Fibroblast of skin of right biceps (primary cell): ENCODE results near the gene ZNF579.
"Not testable (repeated sequence)": the region's sequence is repeated elsewhere in the genome, so short reads cannot be mapped to it uniquely, and the experiment has no call there.

Experiments
- DNase-seq: peaks from one replicate; pipeline ENCODE4 v3.0.0-alpha.2; 2013

Gene ZNF579

GRCh38 chr19:55538132-55538531 lies 42.5 kb downstream of the ZNF579 start:
- no peak for DNase-seq

GRCh38 chr19:55537741-55538111 lies 42.9 kb downstream of the ZNF579 start:
- peak; percentile 52 for DNase-seq

GRCh38 chr19:55536951-55537740 lies 43.5 kb downstream of the ZNF579 start, which contains the start of gene SBK2:
Gene SBK2 (minus strand): TSS chr19:55537133. CDS start chr19:55536294, 839 bp downstream.
- DNase-seq, result no peak

GRCh38 chr19:55536366-55536765 lies 44.3 kb downstream of the ZNF579 start:
- no peak for DNase-seq

GRCh38 chr19:55535965-55536350 lies 44.7 kb downstream of the ZNF579 start:
- DNase-seq, result no peak

- DNase-seq, result no peak
These were observed 45.3 kb downstream of the ZNF579 start for GRCh38 chr19:55535173-55535964.

- DNase-seq, result not testable (repeated sequence)
These were observed 46.4 kb downstream of the ZNF579 start for GRCh38 chr19:55534280-55534679.

GRCh38 chr19:55530996-55531395 lies 49.7 kb downstream of the ZNF579 start:
- DNase-seq, result no peak

- no peak for DNase-seq
These were observed 50.9 kb downstream of the ZNF579 start for GRCh38 chr19:55529636-55530234.

GRCh38 chr19:55528030-55528803 lies 52.4 kb downstream of the ZNF579 start:
- DNase-seq, result peak; percentile 26

GRCh38 chr19:55527197-55528029 lies 53.2 kb downstream of the ZNF579 start:
- DNase-seq, result no peak
